Hepatocyte (in vitro differentiated cells): ENCODE measurements around the gene PRRT1B. TPM values are rescaled to one million over a fixed set of nuclear protein-coding genes. Genes with fewer than 3 reads are reported as not detected.
"Not testable (repeated sequence)": the region's sequence is repeated elsewhere in the genome, so short reads cannot be mapped to it uniquely, and the experiment has no call there.

Source experiments
- DNase-seq: peaks from one replicate; pipeline ENCODE4 v3.0.0-alpha.2; 2016; ENCODE audit warnings: low spot score
- H2AFZ ChIP-seq: fragments of 200-600 bp; sonication (generic); 2 replicates; pipeline ENCODE4 v1.6.0; 2016; ENCODE audit warnings: antibody characterized with exemption, mild to moderate bottlenecking
- H3K27ac ChIP-seq: fragments of 200-600 bp; sonication (generic); 2 replicates; pipeline ENCODE4 v1.5.1; 2016; ENCODE audit warnings: mild to moderate bottlenecking
- H3K27me3 ChIP-seq: fragments of 200-600 bp; sonication (generic); 2 replicates; pipeline ENCODE4 v1.6.1; 2016
- H3K36me3 ChIP-seq: fragments of 200-600 bp; sonication (generic); replicated peaks from 2 replicates; pipeline ENCODE4 v1.5.1; 2016; ENCODE audit warnings: low read depth; ENCODE audit not compliant: insufficient read depth
- H3K4me1 ChIP-seq: fragments of 200-600 bp; sonication (generic); 2 replicates; pipeline ENCODE4 v1.5.1; 2016; ENCODE audit warnings: mild to moderate bottlenecking, moderate library complexity; ENCODE audit not compliant: insufficient read depth
- H3K4me2 ChIP-seq: fragments of 200-600 bp; sonication (generic); 2 replicates; pipeline ENCODE4 v1.6.0; 2016
- H3K4me3 ChIP-seq: fragments of 200-600 bp; sonication (generic); 2 replicates; pipeline ENCODE4 v1.5.1; 2016; ENCODE audit warnings: mild to moderate bottlenecking
- H3K79me2 ChIP-seq: fragments of 200-600 bp; sonication (generic); 2 replicates; pipeline ENCODE4 v1.6.0; 2017; ENCODE audit warnings: mild to moderate bottlenecking
- H3K9me2 ChIP-seq: fragments of 200-600 bp; sonication (generic); replicated peaks from 2 replicates; pipeline ENCODE4 v1.6.0; 2017; ENCODE audit warnings: mild to moderate bottlenecking; ENCODE audit not compliant: insufficient read depth
- H3K9me3 ChIP-seq: fragments of 200-600 bp; sonication (generic); 2 replicates; pipeline ENCODE4 v1.5.1; 2016; ENCODE audit warnings: low read depth, mild to moderate bottlenecking
- H4K20me1 ChIP-seq: fragments of 200-600 bp; sonication (generic); 2 replicates; pipeline ENCODE4 v1.6.0; 2016; ENCODE audit warnings: mild to moderate bottlenecking; ENCODE audit not compliant: insufficient read depth, poor library complexity, severe bottlenecking
- CTCF ChIP-seq: fragments of 200-600 bp; sonication (generic); IDR thresholded peaks from 2 replicates; pipeline ENCODE4 v1.5.1; 2016; ENCODE audit warnings: antibody characterized with exemption, mild to moderate bottlenecking; ENCODE audit not compliant: poor library complexity
- EZH2 ChIP-seq: fragments of 200-600 bp; sonication (generic); IDR thresholded peaks from 2 replicates; pipeline ENCODE4 v1.6.1; 2016; ENCODE audit warnings: antibody characterized with exemption, mild to moderate bottlenecking, borderline replicate concordance
- EZH2phosphoT487 ChIP-seq: fragments of 200-600 bp; sonication (generic); IDR thresholded peaks from one replicate; pipeline ENCODE4 v1.6.1; 2018; ENCODE audit warnings: antibody characterized with exemption, mild to moderate bottlenecking, low read depth, moderate library complexity; ENCODE audit not compliant: unreplicated experiment, severe bottlenecking
- WGBS: methylation state at CpG from one replicate; pipeline ENCODE4 v1.1.6; 2016; ENCODE audit warnings: low lambda C conversion rate; ENCODE audit errors: missing lambda C conversion rate; 5-methylcytosine and 5-hydroxymethylcytosine counted together
- polyA plus RNA-seq: library from polyadenylated mRNA; unstranded; fragments of >200 nt; fragmentation: Nextera tagmentation; extraction: Ambion mirVana; gene quantifications from 2 replicates; pipeline ENCODE4 v1.2.1, GENCODE V29; 2016
- total RNA-seq: library from RNA; depleted of rRNA; stranded (reverse); fragments of >200 nt; gene quantifications from 2 replicates; pipeline ENCODE4 v1.2.3, GENCODE V29; 2014

The PRRT1B gene
- total and polyA plus RNA-seq, 2 experiments from 2014 or later: 0.17 to 1.4 TPM

DNA sequence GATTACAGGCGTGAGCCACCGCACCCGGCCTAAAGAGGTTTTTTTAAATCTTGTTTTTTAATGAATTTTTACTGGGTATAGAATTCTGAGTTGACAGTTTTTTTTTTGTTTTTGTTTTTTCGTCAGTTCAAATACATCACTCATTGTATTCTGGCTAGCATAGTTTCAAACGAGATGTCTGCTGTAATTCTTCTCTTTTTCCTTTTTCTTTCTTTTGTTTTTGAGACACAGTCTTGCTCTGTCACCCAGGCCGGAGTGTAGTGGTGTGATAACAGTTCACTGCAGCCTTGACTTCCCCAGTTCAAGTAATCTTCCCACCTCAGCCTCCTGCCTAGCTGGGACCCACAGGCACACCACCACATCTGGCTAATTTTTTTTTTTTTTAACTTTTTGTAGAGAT is 2.2 kb upstream of the PRRT1B start:
- H3K9me3 ChIP-seq: peaks cover 9% of the 10 kb centered on the region
- WGBS: 94% methylated on average over 6 of the region's 6 CpGs
- H3K4me1 ChIP-seq: no peaks in the 10 kb centered on the region
- no peak overlapping the region for H3K4me3 ChIP-seq
- no peaks in the 10 kb centered on the region for H3K9me2 ChIP-seq
- H3K4me2 ChIP-seq: no peak overlapping the region
- TF ChIP-seq CTCF (no peak), EZH2phosphoT487 (no peak), EZH2 (no peak)
- no peaks in the 10 kb centered on the region for H3K27me3 ChIP-seq
- H4K20me1 ChIP-seq: no peaks in the 10 kb centered on the region
- no peaks in the 10 kb centered on the region for H3K36me3 ChIP-seq
- H2AFZ ChIP-seq: no peak overlapping the region
- no peak overlapping the region for H3K27ac ChIP-seq
- DNase-seq: no peak
- no peaks in the 10 kb centered on the region for H3K79me2 ChIP-seq

DNA sequence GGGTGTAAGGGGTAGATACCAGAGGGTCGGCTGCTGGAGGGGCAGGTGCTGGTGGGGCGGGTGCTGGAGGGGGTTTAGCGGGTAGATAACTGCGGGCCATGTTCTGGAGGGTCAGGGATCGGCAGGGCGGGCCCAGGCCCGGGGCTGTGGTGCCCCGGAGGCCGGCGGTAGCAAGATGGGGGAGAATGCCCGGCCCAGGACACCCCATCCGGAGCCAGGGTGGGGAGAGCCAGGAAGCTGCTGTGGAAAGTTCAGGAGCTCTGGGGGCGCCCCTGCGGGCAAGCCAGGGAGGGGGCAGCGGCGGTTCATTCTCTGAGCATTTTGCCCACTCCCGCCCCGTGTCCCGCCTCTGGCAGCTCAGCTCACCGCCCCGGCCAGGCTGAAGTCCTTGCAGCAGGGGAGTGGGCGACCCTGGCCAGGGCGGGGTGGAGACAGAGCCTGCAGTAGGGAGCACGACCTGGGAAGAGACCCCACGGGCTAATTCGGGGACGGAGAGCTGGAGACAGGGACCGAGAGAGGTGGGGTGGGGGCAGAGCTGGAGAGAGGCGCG is 538 bp downstream of the PRRT1B start:
- Histone ChIP-seq H3K4me2 (peak overlapping the region; percentile 68), H4K20me1 (no peaks in the 10 kb centered on the region), H3K9me2 (no peaks in the 10 kb centered on the region), H3K9me3 (peaks cover 9% of the 10 kb centered on the region), H3K27ac (no peak overlapping the region), H3K4me1 (no peaks in the 10 kb centered on the region), H3K36me3 (no peaks in the 10 kb centered on the region), H3K4me3 (no peak overlapping the region), H2AFZ (no peak overlapping the region), H3K79me2 (no peaks in the 10 kb centered on the region), H3K27me3 (no peaks in the 10 kb centered on the region)
- 82% methylated on average over 14 of the region's 30 CpGs for WGBS
- TF ChIP-seq CTCF (no peak), EZH2phosphoT487 (no peak), EZH2 (no peak)
- DNase-seq: no peak

DNA sequence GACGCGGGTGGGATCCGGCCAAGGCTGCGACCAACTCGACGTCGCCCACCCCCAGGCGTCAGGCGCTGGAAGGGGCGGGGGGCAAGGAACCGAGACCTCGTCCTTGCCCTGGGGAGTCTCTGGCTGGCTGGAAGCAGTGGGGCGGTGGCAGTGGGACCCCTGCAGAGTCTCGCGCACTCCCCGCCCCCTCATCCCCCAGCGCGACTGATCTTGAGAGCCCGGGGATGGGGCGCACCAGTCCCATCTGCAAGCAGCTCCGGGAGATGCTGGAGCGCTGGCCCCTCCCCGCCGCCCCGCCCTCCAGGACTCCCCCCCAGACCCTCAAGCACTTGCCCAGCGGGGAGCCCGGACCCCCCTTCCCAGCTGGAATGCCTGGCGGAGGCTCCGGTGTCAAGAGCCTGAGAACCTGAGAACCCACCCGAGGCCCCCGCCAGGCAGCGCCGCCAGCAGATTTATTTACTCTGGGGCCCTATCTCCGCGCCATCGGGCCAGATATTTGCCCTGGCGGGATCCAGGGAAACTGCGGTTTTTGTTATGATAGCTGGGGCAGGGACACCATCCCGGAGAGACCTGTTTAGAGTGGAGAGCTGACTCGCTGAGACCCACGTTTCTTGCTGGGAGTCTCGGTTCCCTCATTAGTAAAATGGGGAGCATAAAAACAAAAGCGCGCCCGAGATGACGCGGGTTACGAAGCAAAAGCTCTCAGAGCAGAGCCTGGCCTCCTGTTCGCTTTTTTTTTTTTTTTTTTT is 1.2 kb downstream of the PRRT1B start:
- Histone ChIP-seq H3K27ac (no peak overlapping the region), H3K4me1 (no peaks in the 10 kb centered on the region), H3K36me3 (no peaks in the 10 kb centered on the region), H3K79me2 (no peaks in the 10 kb centered on the region), H3K9me2 (no peaks in the 10 kb centered on the region), H3K4me2 (peak overlapping the region; percentile 68), H4K20me1 (no peaks in the 10 kb centered on the region), H2AFZ (no peak overlapping the region), H3K9me3 (peaks cover 9% of the 10 kb centered on the region), H3K4me3 (no peak overlapping the region), H3K27me3 (no peaks in the 10 kb centered on the region)
- WGBS: 64% methylated on average over 20 of the region's 49 CpGs
- no peak for DNase-seq
- TF ChIP-seq CTCF (no peak), EZH2phosphoT487 (no peak), EZH2 (no peak)

- H3K36me3 ChIP-seq, H3K4me2 ChIP-seq, H3K4me1 ChIP-seq, H4K20me1 ChIP-seq, H3K4me3 ChIP-seq, H3K9me2 ChIP-seq, H2AFZ ChIP-seq, H3K27ac ChIP-seq, H3K79me2 ChIP-seq, H3K9me3 ChIP-seq, DNase-seq: not testable (repeated sequence)
- H3K27me3 ChIP-seq: peaks cover 12% of the 10 kb centered on the region
- 86% methylated on average over 10 of the region's 10 CpGs for WGBS
Measured at GRCh38 chr9:131549186-131549585, 3.9 kb downstream of the PRRT1B start.

- 75% methylated on average over 8 of the region's 8 CpGs for WGBS
- H3K27me3 ChIP-seq: peaks cover 21% of the 10 kb centered on the region
- not testable (repeated sequence) for H3K9me2 ChIP-seq, H3K4me2 ChIP-seq, H3K9me3 ChIP-seq, H3K27ac ChIP-seq, H2AFZ ChIP-seq, H3K36me3 ChIP-seq, H3K79me2 ChIP-seq, H4K20me1 ChIP-seq, H3K4me3 ChIP-seq, H3K4me1 ChIP-seq, DNase-seq
Measured at GRCh38 chr9:131550465-131550864, 5.1 kb downstream of the PRRT1B start.
